ENCODE measurements around the gene PHLDA1.

Gene PHLDA1

GRCh38 chr12:76031414-76032042 lies at the start of gene PHLDA1:
PHLDA1 (minus strand) TSS chr12:76031776.
- peak; percentile 93 for DNase-seq (ENCODE audit: low read depth in 2 of 2)

- no peak for DNase-seq (ENCODE audit: low read depth in 2 of 2)
Measured at GRCh38 chr12:76080729-76081415, 49.3 kb upstream of the PHLDA1 start.

- no peak for DNase-seq (ENCODE audit: low read depth in 2 of 2)
Measured at GRCh38 chr12:76080017-76080728, 48.6 kb upstream of the PHLDA1 start.

- DNase-seq (ENCODE audit: low read depth in 2 of 2): no peak
Measured at GRCh38 chr12:76078748-76079147, 47.2 kb upstream of the PHLDA1 start.

- no peak for DNase-seq (ENCODE audit: low read depth in 2 of 2)
Measured at GRCh38 chr12:76075448-76075847, 43.9 kb upstream of the PHLDA1 start.

- DNase-seq (ENCODE audit: low read depth in 2 of 2): no peak
Measured at GRCh38 chr12:76074701-76075336, 43.2 kb upstream of the PHLDA1 start.

GRCh38 chr12:76073561-76073960 lies 42.0 kb upstream of the PHLDA1 start:
- DNase-seq (ENCODE audit: low read depth in 2 of 2): no peak

GRCh38 chr12:76072568-76072967 lies 41.0 kb upstream of the PHLDA1 start:
- DNase-seq (ENCODE audit: low read depth in 2 of 2): no peak

GRCh38 chr12:76069339-76069738 lies 37.8 kb upstream of the PHLDA1 start:
- no peak for DNase-seq (ENCODE audit: low read depth in 2 of 2)

- DNase-seq (ENCODE audit: low read depth in 2 of 2): no peak
Measured at GRCh38 chr12:76065917-76066316, 34.3 kb upstream of the PHLDA1 start.

GRCh38 chr12:76064904-76065303 lies 33.3 kb upstream of the PHLDA1 start:
- no peak for DNase-seq (ENCODE audit: low read depth in 2 of 2)

GRCh38 chr12:76060111-76060510 lies 28.5 kb upstream of the PHLDA1 start:
- no peak for DNase-seq (ENCODE audit: low read depth in 2 of 2)

GRCh38 chr12:76057326-76057725 lies 25.8 kb upstream of the PHLDA1 start:
- DNase-seq (ENCODE audit: low read depth in 2 of 2): no peak

- DNase-seq (ENCODE audit: low read depth in 2 of 2): no peak
Measured at GRCh38 chr12:76055393-76055792, 23.8 kb upstream of the PHLDA1 start.

- no peak for DNase-seq (ENCODE audit: low read depth in 2 of 2)
Measured at GRCh38 chr12:76049575-76050251, 18.1 kb upstream of the PHLDA1 start.

GRCh38 chr12:76047742-76048141 lies 16.2 kb upstream of the PHLDA1 start:
- no peak for DNase-seq (ENCODE audit: low read depth in 2 of 2)

GRCh38 chr12:76047060-76047459 lies 15.5 kb upstream of the PHLDA1 start:
- no peak for DNase-seq (ENCODE audit: low read depth in 2 of 2)

- no peak for DNase-seq (ENCODE audit: low read depth in 2 of 2)
Measured at GRCh38 chr12:76043377-76043776, 11.8 kb upstream of the PHLDA1 start.

- DNase-seq (ENCODE audit: low read depth in 2 of 2): no peak
Measured at GRCh38 chr12:76042147-76042546, 10.6 kb upstream of the PHLDA1 start.

GRCh38 chr12:76041406-76041805 lies 9.8 kb upstream of the PHLDA1 start:
- no peak for DNase-seq (ENCODE audit: low read depth in 2 of 2)

- no peak for DNase-seq (ENCODE audit: low read depth in 2 of 2)
Measured at GRCh38 chr12:76040461-76040860, 8.9 kb upstream of the PHLDA1 start.

GRCh38 chr12:76038176-76038575 lies 6.6 kb upstream of the PHLDA1 start:
- DNase-seq (ENCODE audit: low read depth in 2 of 2): no peak

Measured in stimulated activated CD4-positive, alpha-beta T cell treated with anti-CD3 and anti-CD28 coated beads, Interleukin-15, amount 100 ng/mL, for 48 hours (primary cell).